Smooth muscle cell (in vitro differentiated cells): ENCODE results near the gene UBE2E2. TPM values are rescaled to one million over a fixed set of nuclear protein-coding genes. Genes with fewer than 3 reads are reported as not detected.

Experiments
- DNase-seq: peaks from one replicate; lab custom pipeline; 2025; ENCODE audit not compliant: unreplicated experiment; lab: John Stamatoyannopoulos, UW
- H2AFZ ChIP-seq: fragments of 200-600 bp; sonication (generic); 2 replicates; pipeline ENCODE4 v1.6.0; 2016; ENCODE audit warnings: antibody characterized with exemption, low read depth, mild to moderate bottlenecking
- H3F3A ChIP-seq: fragments of 200-600 bp; sonication (generic); 2 replicates; pipeline ENCODE4 v1.6.0; 2017; ENCODE audit warnings: antibody characterized with exemption, low read depth
- H3K27ac ChIP-seq: fragments of 200-600 bp; sonication (generic); 2 replicates; pipeline ENCODE4 v1.5.1; 2016; ENCODE audit warnings: low read depth, mild to moderate bottlenecking
- H3K27me3 ChIP-seq: fragments of 200-600 bp; sonication (generic); 2 replicates; pipeline ENCODE4 v1.6.1; 2016; ENCODE audit warnings: low read depth, mild to moderate bottlenecking
- H3K36me3 ChIP-seq: fragments of 200-600 bp; sonication (generic); 2 replicates; pipeline ENCODE4 v1.5.1; 2016; ENCODE audit warnings: low read depth
- H3K4me1 ChIP-seq: fragments of 200-600 bp; sonication (generic); 2 replicates; pipeline ENCODE4 v1.5.1; 2016; ENCODE audit warnings: low read depth
- H3K4me2 ChIP-seq: fragments of 200-600 bp; sonication (generic); 2 replicates; pipeline ENCODE4 v1.6.0; 2016; ENCODE audit warnings: mild to moderate bottlenecking
- H3K4me3 ChIP-seq: fragments of 200-600 bp; sonication (generic); 2 replicates; pipeline ENCODE4 v1.5.1; 2016; ENCODE audit warnings: mild to moderate bottlenecking
- H3K79me2 ChIP-seq: fragments of 200-600 bp; sonication (generic); 2 replicates; pipeline ENCODE4 v1.6.0; 2016; ENCODE audit warnings: low read depth, mild to moderate bottlenecking
- H3K9ac ChIP-seq: fragments of 200-600 bp; sonication (generic); 2 replicates; pipeline ENCODE4 v1.6.0; 2016; ENCODE audit warnings: low read depth
- H3K9me3 ChIP-seq: fragments of 200-600 bp; sonication (generic); replicated peaks from 2 replicates; pipeline ENCODE4 v1.5.1; 2016; ENCODE audit warnings: low read depth
- H4K20me1 ChIP-seq: fragments of 200-600 bp; sonication (generic); 2 replicates; pipeline ENCODE4 v1.6.0; 2016; ENCODE audit warnings: low read depth
- CTCF ChIP-seq: fragments of 200-600 bp; sonication (generic); IDR thresholded peaks from 2 replicates; pipeline ENCODE4 v1.5.1; 2017; ENCODE audit warnings: borderline replicate concordance, mild to moderate bottlenecking, antibody characterized with exemption; ENCODE audit not compliant: insufficient read depth, poor library complexity, severe bottlenecking
- WGBS: methylation state at CpG from one replicate; pipeline ENCODE4 v1.1.7; 2016; ENCODE audit warnings: low lambda C conversion rate; 5-methylcytosine and 5-hydroxymethylcytosine counted together
- polyA plus RNA-seq: library from polyadenylated mRNA; unstranded; fragments of >200 nt; fragmentation: Nextera tagmentation; extraction: Ambion mirVana; gene quantifications from 2 replicates; pipeline ENCODE4 v1.2.1, GENCODE V29; 2016
- total RNA-seq: library from RNA; depleted of rRNA; stranded (reverse); fragments of >200 nt; gene quantifications from 2 replicates; pipeline ENCODE4 v1.2.3, GENCODE V29; 2014

The UBE2E2 gene
- total and polyA plus RNA-seq, 2 experiments from 2014 or later: 65.9 to 121 TPM

- DNase-seq: no peak
Observed at GRCh38 chr3:23418026-23418425, 214.9 kb downstream of the UBE2E2 start.

DNA sequence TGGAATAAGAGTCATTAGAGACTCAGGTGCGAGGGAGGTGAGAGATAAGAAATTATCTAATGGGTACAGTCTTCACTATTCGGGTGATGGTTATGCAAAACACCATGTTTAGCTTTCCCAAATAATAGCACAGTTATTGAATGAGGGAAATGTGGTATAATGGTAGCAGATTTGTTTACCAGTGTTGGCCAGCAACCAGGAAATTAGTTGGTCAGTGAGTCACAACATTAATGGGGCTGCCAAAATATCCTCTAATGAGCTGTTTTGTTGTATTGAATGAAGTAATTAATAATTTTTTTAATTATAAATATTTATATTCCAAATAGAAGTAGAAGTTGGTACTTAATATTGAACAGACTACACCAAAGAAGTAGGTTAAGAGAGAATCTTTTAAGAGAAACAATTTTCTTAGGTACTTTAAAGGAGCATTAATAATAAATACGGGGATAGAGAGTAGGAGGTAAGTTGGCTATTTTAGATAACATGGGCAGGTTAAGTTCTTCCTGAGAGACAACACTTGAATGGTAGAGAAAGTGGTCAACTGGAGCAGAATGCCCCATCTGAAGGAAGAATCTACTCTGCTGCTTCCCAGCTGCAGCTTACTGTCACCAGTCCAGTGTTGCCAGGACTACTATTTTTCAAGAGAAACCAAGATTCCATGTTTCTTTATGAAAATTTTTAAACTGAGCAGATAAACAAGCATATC is 218.8 kb downstream of the UBE2E2 start:
- H3K9ac ChIP-seq: no peak overlapping the region
- no peak overlapping the region for H3K27ac ChIP-seq
- peaks cover 84% of the 10 kb centered on the region for H4K20me1 ChIP-seq
- 94% methylated on average over 3 of the region's 3 CpGs for WGBS
- H3F3A ChIP-seq: no peaks in the 10 kb centered on the region
- H3K4me1 ChIP-seq: peaks cover 3% of the 10 kb centered on the region
- no peak overlapping the region for H3K4me3 ChIP-seq
- TF ChIP-seq CTCF: no peak
- no peaks in the 10 kb centered on the region for H3K27me3 ChIP-seq
- no peak overlapping the region for H2AFZ ChIP-seq
- no peaks in the 10 kb centered on the region for H3K9me3 ChIP-seq
- H3K4me2 ChIP-seq: no peak overlapping the region
- no peak for DNase-seq
- H3K79me2 ChIP-seq: peaks cover 13% of the 10 kb centered on the region
- H3K36me3 ChIP-seq: no peaks in the 10 kb centered on the region

More at GRCh38 chr3:23418026-23418425, 214.9 kb downstream of the UBE2E2 start:
- Histone ChIP-seq H3K4me3 (no peak overlapping the region), H3K27me3 (no peaks in the 10 kb centered on the region), H3K4me1 (no peaks in the 10 kb centered on the region), H4K20me1 (peaks cover 86% of the 10 kb centered on the region), H3K36me3 (no peaks in the 10 kb centered on the region), H3K79me2 (peaks cover 25% of the 10 kb centered on the region), H3K9ac (no peak overlapping the region), H3K4me2 (no peak overlapping the region), H3K27ac (no peak overlapping the region), H3K9me3 (no peaks in the 10 kb centered on the region), H2AFZ (no peak overlapping the region), H3F3A (no peaks in the 10 kb centered on the region)
- no peak for TF ChIP-seq CTCF
- WGBS: 96% methylated on average over 13 of the region's 13 CpGs

DNA sequence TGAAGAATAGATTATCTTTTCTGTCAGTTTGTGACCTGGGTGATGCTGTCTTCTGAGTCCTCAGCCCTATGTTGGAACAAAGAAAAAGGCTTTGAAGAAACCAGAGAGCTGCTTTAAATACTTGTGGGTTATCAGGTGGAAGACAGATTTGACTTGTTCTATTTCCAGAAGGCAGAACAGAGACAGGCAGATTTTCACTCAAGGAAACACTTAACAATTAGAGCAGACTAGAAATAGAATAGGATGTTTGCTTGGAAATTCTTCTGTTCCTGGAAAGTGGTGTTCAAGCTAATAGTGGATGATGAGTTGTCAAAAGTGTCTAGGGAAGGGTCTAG is 219.4 kb downstream of the UBE2E2 start:
- no peak overlapping the region for H3K4me3 ChIP-seq
- peaks cover 79% of the 10 kb centered on the region for H4K20me1 ChIP-seq
- no peaks in the 10 kb centered on the region for H3K27me3 ChIP-seq
- H3K79me2 ChIP-seq: peaks cover 13% of the 10 kb centered on the region
- H3K9ac ChIP-seq: no peak overlapping the region
- peaks cover 3% of the 10 kb centered on the region for H3K4me1 ChIP-seq
- H2AFZ ChIP-seq: no peak overlapping the region
- no peaks in the 10 kb centered on the region for H3F3A ChIP-seq
- H3K4me2 ChIP-seq: no peak overlapping the region
- no peak for DNase-seq
- no peak for TF ChIP-seq CTCF
- no peaks in the 10 kb centered on the region for H3K9me3 ChIP-seq
- H3K27ac ChIP-seq: no peak overlapping the region
- H3K36me3 ChIP-seq: no peaks in the 10 kb centered on the region

- H3K4me2 ChIP-seq: no peak overlapping the region
- DNase-seq: no peak
- H2AFZ ChIP-seq: no peak overlapping the region
- no peak overlapping the region for H3K9ac ChIP-seq
- H3K4me3 ChIP-seq: no peak overlapping the region
- 96% methylated on average over 3 of the region's 3 CpGs for WGBS
- no peaks in the 10 kb centered on the region for H3K9me3 ChIP-seq
- H3K4me1 ChIP-seq: peaks cover 3% of the 10 kb centered on the region
- H3K27me3 ChIP-seq: no peaks in the 10 kb centered on the region
- H4K20me1 ChIP-seq: peaks cover 59% of the 10 kb centered on the region
- no peaks in the 10 kb centered on the region for H3F3A ChIP-seq
- no peak for TF ChIP-seq CTCF
- H3K79me2 ChIP-seq: peaks cover 6% of the 10 kb centered on the region
- no peak overlapping the region for H3K27ac ChIP-seq
- no peaks in the 10 kb centered on the region for H3K36me3 ChIP-seq
Observed at GRCh38 chr3:23425410-23425809, 222.3 kb downstream of the UBE2E2 start.
